GM12878 (cell line): ENCODE measurements around the gene SV2A. TPM values are rescaled to one million over a fixed set of nuclear protein-coding genes. Genes with fewer than 3 reads are reported as not detected.

Experiments used
- ATAC-seq: fragments of 200-7000 bp; cut with Tn5 transposase; 3 replicates; pipeline ENCODE4 v1.9.1; 2020; ENCODE audit warnings: mild to moderate bottlenecking, moderate library complexity
- BruUV-seq: library from RNA; stranded (reverse); fragments of 400-500 nt; replicated peaks from 2 replicates; lab custom pipeline; 2021; lab: Mats Ljungman, UMichigan
- CTCF ChIA-PET: fragments of 300-600 bp; sonication (Branson Sonifier 250); formaldehyde crosslinking; extraction: SDS; loops from one replicate; lab custom pipeline; 2021; ENCODE audit warnings: inconsistent platforms; lab: Yijun Ruan, JAX
- POLR2A ChIA-PET: fragments of 350-600 bp; formaldehyde crosslinking; extraction: SDS; loops from one replicate; lab custom pipeline; 2021; ENCODE audit warnings: inconsistent platforms; lab: Charles Lee
- RAD21 ChIA-PET: fragments of 300-600 bp; sonication (Branson Sonifier 250); formaldehyde crosslinking; loops from one replicate; lab custom pipeline; 2023; ENCODE audit warnings: antibody characterized with exemption; ENCODE audit not compliant: unreplicated experiment; lab: Charles Lee
- SMC1A ChIA-PET: fragments of 300-600 bp; sonication (Branson Sonifier 250); formaldehyde crosslinking; loops from one replicate; lab custom pipeline; 2023; ENCODE audit not compliant: unreplicated experiment, uncharacterized antibody; lab: Charles Lee
- DNase-seq: peaks from one replicate; pipeline ENCODE4 v3.0.0-alpha.2; 2011; ENCODE audit warnings: low read depth, low spot score
- FAIRE-seq: peaks from 3 replicates; lab custom pipeline; 2011; peaks lifted over from hg19 to GRCh38; lab: Jason Lieb, UNC
- H2AFZ ChIP-seq: 2 replicates; pipeline ENCODE4 v1.6.0; 2011; ENCODE audit warnings: low read depth, low read length, control low read depth; ENCODE audit not compliant: control insufficient read depth
- H3K27ac ChIP-seq: 2 replicates; pipeline ENCODE4 v1.5.1; 2011; ENCODE audit warnings: control low read depth; ENCODE audit not compliant: control insufficient read depth, insufficient read depth
- H3K27me3 ChIP-seq, 2 experiments: replicated peaks in 1 of 2; 2 replicates each; pipeline versions ENCODE4 v1.6.0 to v1.6.1; 2011; ENCODE audit warnings: low read length in 1 of 2; ENCODE audit not compliant: control insufficient read depth in 2 of 2, insufficient read depth in 2 of 2
- H3K36me3 ChIP-seq, 2 experiments: 2 replicates each; pipeline ENCODE4 v1.5.1; 2011; ENCODE audit warnings: low read length in 1 of 2; ENCODE audit not compliant: control insufficient read depth in 2 of 2, insufficient read depth in 2 of 2
- H3K4me1 ChIP-seq: 2 replicates; pipeline ENCODE4 v1.6.1; 2011; ENCODE audit warnings: mild to moderate bottlenecking, low read length, moderate library complexity, mixed read lengths; ENCODE audit not compliant: control insufficient read depth, insufficient read depth
- H3K4me2 ChIP-seq: 2 replicates; pipeline ENCODE4 v1.6.0; 2011; ENCODE audit warnings: control low read depth; ENCODE audit not compliant: control insufficient read depth, insufficient read depth
- H3K4me3 ChIP-seq: fragments of 200-600 bp; sonication (generic); 2 replicates; pipeline ENCODE4 v1.5.1; 2016
- H3K79me2 ChIP-seq: 2 replicates; pipeline ENCODE4 v1.6.0; 2011; ENCODE audit warnings: low read length; ENCODE audit not compliant: control insufficient read depth, insufficient read depth
- H3K9ac ChIP-seq: 2 replicates; pipeline ENCODE4 v1.8.0; 2011; ENCODE audit warnings: low read length, control low read depth, mixed read lengths; ENCODE audit not compliant: control insufficient read depth, insufficient read depth
- H3K9me3 ChIP-seq: replicated peaks from 3 replicates; pipeline ENCODE4 v1.5.1; 2011; ENCODE audit warnings: mild to moderate bottlenecking, low read length; ENCODE audit not compliant: control insufficient read depth, insufficient read depth
- H4K20me1 ChIP-seq: 2 replicates; pipeline ENCODE4 v1.6.0; 2011; ENCODE audit not compliant: control insufficient read depth, insufficient read depth
- CBX3 ChIP-seq: fragments of 200-600 bp; sonication (generic); IDR thresholded peaks from 2 replicates; pipeline ENCODE4 v1.6.1; 2016; ENCODE audit warnings: low read depth, borderline replicate concordance
- CREM ChIP-seq: IDR thresholded peaks from 2 replicates; pipeline ENCODE4 v1.6.1; 2014; ENCODE audit warnings: antibody characterized with exemption, low read depth
- E2F8 ChIP-seq: fragments of 450-650 bp; IDR thresholded peaks from 2 replicates; pipeline ENCODE4 v1.6.1; 2018; ENCODE audit warnings: mild to moderate bottlenecking, low read depth, moderate library complexity; ENCODE audit not compliant: partially characterized antibody
- HDAC2 ChIP-seq: fragments of 200-600 bp; sonication (generic); IDR thresholded peaks from 2 replicates; pipeline ENCODE4 v1.6.1; 2017
- IKZF1 ChIP-seq: fragments of 450-650 bp; conservative IDR thresholded peaks from 2 replicates; pipeline ENCODE4 v1.6.1; 2017; ENCODE audit warnings: antibody characterized with exemption, mild to moderate bottlenecking
- IRF5 ChIP-seq: fragments of 450-650 bp; IDR thresholded peaks from 2 replicates; pipeline ENCODE4 v1.6.1; 2017; ENCODE audit warnings: borderline replicate concordance
- NFXL1 ChIP-seq: fragments of 450-650 bp; IDR thresholded peaks from 2 replicates; pipeline ENCODE4 v1.6.1; 2017; ENCODE audit warnings: antibody characterized with exemption, mild to moderate bottlenecking, borderline replicate concordance
- NR2F1 ChIP-seq: fragments of 450-650 bp; conservative IDR thresholded peaks from 2 replicates; pipeline ENCODE4 v1.6.1; 2017; ENCODE audit warnings: mild to moderate bottlenecking
- RAD51 ChIP-seq: fragments of 450-650 bp; IDR thresholded peaks from 2 replicates; pipeline ENCODE4 v1.6.1; 2016; ENCODE audit warnings: moderate library complexity, mild to moderate bottlenecking, inconsistent platforms
- ZBED1 ChIP-seq: IDR thresholded peaks from 2 replicates; pipeline ENCODE4 v1.6.1; 2016; ENCODE audit warnings: borderline replicate concordance
- WGBS: methylation state at CpG from one replicate; pipeline ENCODE4 v1.1.6; 2016; ENCODE audit warnings: low lambda C conversion rate; ENCODE audit not compliant: insufficient replicate concordance, insufficient coverage; ENCODE audit errors: missing lambda C conversion rate; 5-methylcytosine and 5-hydroxymethylcytosine counted together
- in situ Hi-C: fragments of 300-500 bp; cut with MboI; formaldehyde crosslinking; loops from 9 replicates; pipeline ENCODE4 v1.14.3; 2018; ENCODE audit warnings: mixed read lengths
- intact Hi-C: fragments of 100-400 bp; cut with micrococcal nuclease; formaldehyde crosslinking; loops from one replicate; pipeline ENCODE4 v1.14.2; 2022; ENCODE audit not compliant: unreplicated experiment
- polyA plus RNA-seq, 11 experiments: library from polyadenylated mRNA; depleted of rRNA in 4 of 11; unstranded in 6 of 11; stranded (reverse) in 5 of 11; fragments of >200 nt; fragmentation: Nextera tagmentation in 4 of 11; fragmentation: Illumina TruSeq in 1 of 11; extraction: Ambion mirVana in 4 of 11; extraction: Trizol in 1 of 11; gene quantifications; 1 replicate in 1 of 11; 2 replicates in 10 of 11; pipeline versions ENCODE4 v1.2.1 to v1.2.3, GENCODE V29; 2011 to 2016; ENCODE audit warnings: inconsistent platforms in 2 of 11, missing spikeins in 2 of 11, low read depth in 1 of 11
- total RNA-seq, 4 experiments: library from RNA; depleted of rRNA in 3 of 4; stranded (reverse); fragments of >200 nt in 3 of 4; fragmentation: Illumina TruSeq in 1 of 4; extraction: Trizol in 1 of 4; gene quantifications; 2 replicates each; pipeline versions ENCODE4 v1.2.1 to v1.2.3, GENCODE V29; 2013 to 2021

The SV2A gene
- total and polyA plus RNA-seq, 10 of the 15 experiments (the other 5 are each of a cell fraction or from before 2014, with no cell fraction given) = 0.39 to 11.6 (median 5.4) TPM

- DNase-seq (no peak), ATAC-seq (no peak), FAIRE-seq (no peak)
- intact Hi-C loops = no loop called here
- BruUV-seq = no TSS peak
- Histone ChIP-seq H3K4me3 (no peak overlapping the region), H3K27me3 (no peaks in the 10 kb centered on the region), H3K9ac (no peak overlapping the region), H3K27ac (no peak overlapping the region), H3K79me2 (no peaks in the 10 kb centered on the region), H4K20me1 (no peaks in the 10 kb centered on the region), H3K9me3 (no peaks in the 10 kb centered on the region), H3K4me2 (no peak overlapping the region), H2AFZ (no peak overlapping the region), H3K4me1 (peaks cover 4% of the 10 kb centered on the region), H3K36me3 (peaks cover 8 to 21% of the 10 kb centered on the region in 2 experiments)
- in situ Hi-C loops = no loop called here
- ChIA-PET RAD21 (no interaction called here), POLR2A (interaction anchor here (0.9 to 1.0 kb wide), 2 partner anchors 15 to 217 kb away, joined by 3 to 4 read pairs; no protein-coding TSS in a partner anchor), CTCF (interaction anchor here (0.5 to 1.4 kb wide), 3 partner anchors 8 to 83 kb away, joined by 3 read pairs; no protein-coding TSS in a partner anchor), SMC1A (interaction anchor here (1.2 kb wide), 1 partner anchor 84 kb away, joined by 8 read pairs; no protein-coding TSS in a partner anchor)
- 98% methylated on average over 3 of the region's 3 CpGs for WGBS
- TF ChIP-seq RAD51 (no peak), NR2F1 (no peak), HDAC2 (no peak), E2F8 (no peak), CREM (no peak), CBX3 (no peak), IRF5 (no peak), NFXL1 (no peak), IKZF1 (no peak), ZBED1 (no peak)
Observed at GRCh38 chr1:149967041-149967440, 49.4 kb upstream of the SV2A start.
